GM23248 (cell line): Measurements from ENCODE around the gene IL7R.

Source experiments
- EZH2 ChIP-seq: fragments of 200-600 bp; sonication (generic); IDR thresholded peaks from 2 replicates; pipeline ENCODE4 v1.6.1; 2018; ENCODE audit warnings: antibody characterized with exemption, mild to moderate bottlenecking; ENCODE audit not compliant: insufficient read depth, poor library complexity, severe bottlenecking
- EZH2phosphoT487 ChIP-seq: fragments of 200-600 bp; sonication (generic); IDR thresholded peaks from 2 replicates; pipeline ENCODE4 v1.6.1; 2018; ENCODE audit warnings: antibody characterized with exemption, moderate library complexity, mild to moderate bottlenecking, low read depth; ENCODE audit not compliant: insufficient read depth

GRCh38 chr5:35826056-35826455 lies 30.6 kb upstream of the IL7R start:
- TF ChIP-seq EZH2: no peak
- TF ChIP-seq EZH2phosphoT487: no peak
